ENCODE data around the gene RANBP3. TPM values are rescaled to one million over a fixed set of nuclear protein-coding genes. Genes with fewer than 3 reads are reported as not detected.

Gene RANBP3
- total RNA-seq, 1 donor from 2014 or later: 98.5 TPM

DNA sequence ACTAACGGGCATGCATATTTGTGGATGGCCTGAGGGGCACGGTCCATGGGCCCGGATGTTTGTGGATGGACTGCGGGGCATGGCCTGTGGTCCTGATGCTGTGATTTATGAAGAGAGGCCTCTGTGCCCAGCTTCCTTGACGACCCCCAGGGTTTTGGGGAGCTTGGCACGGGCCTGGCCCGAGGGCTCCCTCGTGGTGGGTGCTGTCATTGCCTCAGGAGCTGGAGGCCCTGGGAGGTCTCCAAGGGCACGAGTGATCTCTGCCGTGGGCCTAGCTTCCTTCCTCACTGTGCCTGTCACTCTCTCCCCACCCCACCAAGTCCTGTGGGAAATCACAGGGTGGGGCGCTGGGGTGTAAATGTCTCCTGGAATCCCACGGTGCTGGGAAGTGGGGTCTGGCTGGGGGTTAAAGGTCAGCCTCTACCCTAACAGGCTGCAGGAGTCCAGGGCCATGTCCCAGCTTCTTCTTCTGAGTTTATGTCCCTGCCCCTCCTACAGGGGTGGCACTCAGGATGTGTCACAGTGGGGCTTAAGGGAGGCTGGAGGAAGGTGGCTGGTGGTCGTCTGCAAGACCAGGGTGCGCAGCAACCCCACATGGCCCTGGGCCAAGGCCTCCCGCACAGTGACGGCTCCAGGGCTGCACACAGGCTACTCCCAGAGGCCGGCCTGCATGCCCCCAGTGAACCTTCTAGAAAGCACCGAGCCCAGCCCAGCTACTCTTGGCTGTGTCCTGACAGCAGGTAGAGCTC lies 27.6 kb upstream of the RANBP3 start:
- Mint-ChIP-seq H3K36me3 (ENCODE audit: low read depth) (no peaks in the 10 kb centered on the region), H3K27ac (no peak overlapping the region), H3K9me3 (peaks cover under 1% of the 10 kb centered on the region), H3K27me3 (no peaks in the 10 kb centered on the region), H3K4me1 (no peaks in the 10 kb centered on the region), H3K4me3 (no peak overlapping the region)
- intact Hi-C loops (cut with micrococcal nuclease): no loop called here
- ChIA-PET CTCF (interaction anchor here (0.9 kb wide), 1 partner anchor 38 kb away, joined by 3 read pairs; no protein-coding TSS in a partner anchor), POLR2A (no interaction called here)
- ATAC-seq (ENCODE audit: low read depth) (no peak), DNase-seq (no peak)
- TF ChIP-seq, protein P1, sequence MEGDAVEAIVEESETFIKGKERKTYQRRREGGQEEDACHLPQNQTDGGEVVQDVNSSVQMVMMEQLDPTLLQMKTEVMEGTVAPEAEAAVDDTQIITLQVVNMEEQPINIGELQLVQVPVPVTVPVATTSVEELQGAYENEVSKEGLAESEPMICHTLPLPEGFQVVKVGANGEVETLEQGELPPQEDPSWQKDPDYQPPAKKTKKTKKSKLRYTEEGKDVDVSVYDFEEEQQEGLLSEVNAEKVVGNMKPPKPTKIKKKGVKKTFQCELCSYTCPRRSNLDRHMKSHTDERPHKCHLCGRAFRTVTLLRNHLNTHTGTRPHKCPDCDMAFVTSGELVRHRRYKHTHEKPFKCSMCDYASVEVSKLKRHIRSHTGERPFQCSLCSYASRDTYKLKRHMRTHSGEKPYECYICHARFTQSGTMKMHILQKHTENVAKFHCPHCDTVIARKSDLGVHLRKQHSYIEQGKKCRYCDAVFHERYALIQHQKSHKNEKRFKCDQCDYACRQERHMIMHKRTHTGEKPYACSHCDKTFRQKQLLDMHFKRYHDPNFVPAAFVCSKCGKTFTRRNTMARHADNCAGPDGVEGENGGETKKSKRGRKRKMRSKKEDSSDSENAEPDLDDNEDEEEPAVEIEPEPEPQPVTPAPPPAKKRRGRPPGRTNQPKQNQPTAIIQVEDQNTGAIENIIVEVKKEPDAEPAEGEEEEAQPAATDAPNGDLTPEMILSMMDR (IDR thresholded peaks at IDR 0.05): no peak

DNA sequence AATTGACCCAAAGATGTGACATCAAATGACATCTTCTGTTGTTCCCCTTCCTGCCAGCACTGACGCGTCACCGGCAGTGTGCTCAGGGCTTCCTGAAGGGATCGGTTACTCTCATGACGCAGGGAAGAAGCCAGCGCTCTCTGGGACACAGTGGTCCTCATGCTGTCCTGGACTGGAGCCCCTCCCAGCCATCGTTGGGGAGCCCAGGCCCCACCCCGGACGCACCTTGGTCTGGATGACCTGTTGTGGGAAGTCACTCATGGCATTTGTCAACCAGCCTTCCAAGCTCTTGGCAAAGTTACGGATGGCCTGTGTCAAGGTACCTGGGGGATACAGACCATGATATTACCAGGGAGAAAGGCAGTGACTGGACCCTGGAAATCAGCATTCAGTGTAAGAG lies 26.0 kb upstream of the RANBP3 start:
- ATAC-seq (ENCODE audit: low read depth) (no peak), DNase-seq (no peak)
- POLR2A ChIA-PET: no interaction called here
- no peaks in the 10 kb centered on the region for H3K4me1 Mint-ChIP-seq
- H3K9me3 Mint-ChIP-seq: peaks cover 3% of the 10 kb centered on the region
- no peak overlapping the region for H3K4me3 Mint-ChIP-seq
- no peaks in the 10 kb centered on the region for H3K36me3 Mint-ChIP-seq (ENCODE audit: low read depth)
- TF ChIP-seq, protein P1 (IDR thresholded peaks at IDR 0.05): no peak
- CTCF ChIA-PET: no interaction called here
- intact Hi-C loops (cut with micrococcal nuclease): no loop called here
- H3K27me3 Mint-ChIP-seq: no peaks in the 10 kb centered on the region
- H3K27ac Mint-ChIP-seq: no peak overlapping the region

DNA sequence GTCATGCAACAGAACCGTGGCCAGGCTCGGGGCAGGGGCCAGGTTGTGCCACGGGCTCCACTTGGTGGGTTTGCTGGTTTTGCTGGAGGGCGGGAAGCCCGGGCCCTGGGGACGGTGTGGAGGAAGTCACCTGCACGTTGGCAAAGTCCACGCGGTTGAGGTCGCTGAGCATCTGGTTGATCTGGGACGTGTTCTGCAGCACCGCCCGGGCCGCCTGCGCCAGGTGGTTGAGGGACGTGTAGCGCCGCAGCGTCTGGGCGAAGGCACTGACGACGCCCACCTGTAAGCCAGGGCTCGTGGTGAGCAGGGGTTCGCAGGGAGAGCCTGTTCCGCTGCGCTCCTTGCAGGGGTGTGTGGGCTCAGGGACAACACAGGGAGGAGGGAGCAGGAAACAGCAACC lies 24.7 kb upstream of the RANBP3 start:
- H3K9me3 Mint-ChIP-seq: peaks cover 3% of the 10 kb centered on the region
- ChIA-PET POLR2A (no interaction called here), CTCF (no interaction called here)
- no peaks in the 10 kb centered on the region for H3K36me3 Mint-ChIP-seq (ENCODE audit: low read depth)
- no peak for DNase-seq
- H3K4me3 Mint-ChIP-seq: no peak overlapping the region
- H3K27ac Mint-ChIP-seq: no peak overlapping the region
- no peak for ATAC-seq (ENCODE audit: low read depth)
- intact Hi-C loops (cut with micrococcal nuclease): no loop called here
- TF ChIP-seq, protein P1 (IDR thresholded peaks at IDR 0.05): no peak
- H3K27me3 Mint-ChIP-seq: no peaks in the 10 kb centered on the region
- no peaks in the 10 kb centered on the region for H3K4me1 Mint-ChIP-seq

DNA sequence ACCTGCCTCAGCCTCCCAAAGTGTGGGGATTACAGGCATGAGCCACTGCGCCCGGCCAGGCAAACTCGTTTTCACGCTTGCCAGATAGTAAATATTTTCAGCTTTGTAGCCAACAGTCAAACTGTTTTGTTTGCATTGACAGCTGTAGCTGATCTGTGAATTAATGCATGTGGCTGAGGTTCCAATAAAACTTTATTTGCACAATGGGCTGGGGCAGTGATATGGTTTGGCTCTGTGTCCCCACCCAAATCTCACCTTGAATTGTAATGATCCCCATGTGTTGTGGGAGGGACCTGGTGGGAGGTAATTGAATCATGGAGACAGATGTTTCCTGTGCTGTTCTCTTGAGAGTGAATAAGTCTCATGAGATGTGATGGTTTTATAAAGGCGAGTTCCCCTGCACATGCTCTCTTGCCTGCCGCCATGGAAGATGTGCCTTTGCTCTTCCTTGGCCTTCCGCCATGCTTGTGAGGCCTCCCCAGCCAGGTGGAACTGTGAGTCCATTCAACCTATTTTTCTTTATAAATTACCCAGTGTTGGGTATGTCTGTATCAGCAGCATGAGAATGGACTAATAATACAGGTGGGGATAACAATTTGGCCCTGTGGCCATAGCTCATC lies 22.4 kb upstream of the RANBP3 start:
- ChIA-PET POLR2A (no interaction called here), CTCF (interaction anchor here (0.9 kb wide), 1 partner anchor 23 kb away, joined by 3 read pairs; no protein-coding TSS in a partner anchor)
- Mint-ChIP-seq H3K27ac (no peak overlapping the region), H3K36me3 (ENCODE audit: low read depth) (no peaks in the 10 kb centered on the region), H3K4me1 (no peaks in the 10 kb centered on the region), H3K4me3 (no peak overlapping the region), H3K27me3 (no peaks in the 10 kb centered on the region), H3K9me3 (peaks cover 3% of the 10 kb centered on the region)
- no peak for DNase-seq
- TF ChIP-seq, protein P1 (IDR thresholded peaks at IDR 0.05): no peak
- intact Hi-C loops (cut with micrococcal nuclease): no loop called here
- no peak for ATAC-seq (ENCODE audit: low read depth)

DNA sequence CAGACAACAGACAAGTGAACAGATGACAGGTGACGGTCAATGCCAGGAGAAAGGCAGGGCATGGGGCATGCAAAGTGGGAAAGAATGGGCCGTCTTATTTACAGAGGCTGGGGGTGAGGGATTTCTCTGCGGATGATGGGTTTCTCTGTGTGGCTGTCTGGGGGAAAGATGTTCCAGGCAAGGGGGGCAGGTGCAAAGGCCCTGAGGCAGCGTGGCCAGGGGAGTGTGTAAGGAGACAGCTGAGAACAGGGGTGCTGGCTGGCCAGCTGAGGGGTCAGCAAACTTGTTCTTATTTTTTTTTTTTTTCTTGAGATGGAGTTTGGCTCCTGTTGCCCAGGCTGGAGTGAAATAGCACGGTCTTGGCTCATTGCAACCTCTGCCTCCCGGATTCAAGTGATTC lies 21.8 kb upstream of the RANBP3 start:
- Mint-ChIP-seq H3K4me3 (no peak overlapping the region), H3K9me3 (peaks cover 3% of the 10 kb centered on the region), H3K27me3 (no peaks in the 10 kb centered on the region), H3K27ac (no peak overlapping the region), H3K36me3 (ENCODE audit: low read depth) (no peaks in the 10 kb centered on the region), H3K4me1 (no peaks in the 10 kb centered on the region)
- DNase-seq: no peak
- TF ChIP-seq, protein P1 (IDR thresholded peaks at IDR 0.05): no peak
- ChIA-PET POLR2A (no interaction called here), CTCF (no interaction called here)
- intact Hi-C loops (cut with micrococcal nuclease): no loop called here
- no peak for ATAC-seq (ENCODE audit: low read depth)

All from activated B cell treated with CpG ODN at 0.5 μM for 24 hours (primary cell).